Sigmoid colon (tissue), 7 donors: Measurements from ENCODE around the gene MYEOV. TPM values are rescaled to one million over a fixed set of nuclear protein-coding genes. Genes with fewer than 3 reads are reported as not detected.

Experiments used
- DNase-seq: peaks from one replicate; pipeline ENCODE4 v3.0.0-alpha.2; 2019
- H3K27ac ChIP-seq, 4 donors: fragments of 200-600 bp; sonication (generic); one replicate each; pipeline ENCODE4 v1.5.1; 2016 to 2019; ENCODE audit warnings: mild to moderate bottlenecking in 1 of 4
- H3K27me3 ChIP-seq, 3 donors: fragments of 200-600 bp; sonication (generic); one replicate each; pipeline ENCODE4 v1.5.1; 2019; ENCODE audit warnings: mild to moderate bottlenecking in 1 of 3
- H3K36me3 ChIP-seq, 4 donors: fragments of 200-600 bp; sonication (generic); one replicate each; pipeline ENCODE4 v1.5.1; 2016 to 2019
- H3K4me1 ChIP-seq, 4 donors: fragments of 200-600 bp; sonication (generic); one replicate each; pipeline ENCODE4 v1.5.1; 2017 to 2019
- H3K4me3 ChIP-seq, 4 donors: fragments of 200-600 bp; sonication (generic); one replicate each; pipeline ENCODE4 v1.5.1; 2017 to 2019; ENCODE audit warnings: mild to moderate bottlenecking in 2 of 4, moderate library complexity in 1 of 4
- H3K9me3 ChIP-seq, 4 donors: fragments of 200-600 bp in 3 of 4; sonication (generic) in 3 of 4; one replicate each; pipeline versions ENCODE4 v1.5.1 to v1.6.1; 2013 to 2019
- CTCF ChIP-seq, 4 experiments: fragments of 450-650 bp in 3 of 4; fragments of 200-600 bp in 1 of 4; IDR thresholded peaks; one replicate each; pipeline ENCODE4 v1.5.1; 2016 to 2019; ENCODE audit warnings: antibody characterized with exemption in 4 of 4, mild to moderate bottlenecking in 3 of 4, moderate library complexity in 2 of 4
- EP300 ChIP-seq, 4 donors: sonication (generic); formaldehyde crosslinking; IDR thresholded peaks; one replicate each; pipeline ENCODE4 v1.6.1; 2017; ENCODE audit warnings: antibody characterized with exemption in 4 of 4
- POLR2A ChIP-seq, 2 donors: fragments of 450-650 bp; IDR thresholded peaks; one replicate each; pipeline ENCODE4 v1.6.1; 2016; ENCODE audit warnings: antibody characterized with exemption in 2 of 2, mild to moderate bottlenecking in 2 of 2, moderate library complexity in 2 of 2
- POLR2AphosphoS5 ChIP-seq, 4 donors: sonication (generic); formaldehyde crosslinking; IDR thresholded peaks; one replicate each; pipeline ENCODE4 v1.6.1; 2017; ENCODE audit warnings: antibody characterized with exemption in 4 of 4
- whole genome bisulfite sequencing, 2 donors: extraction: QIAGEN DNeasy Blood & Tissue Kit; methylation state at CpG; one replicate each; pipeline ENCODE4 v1.1.7; 2013; 5-methylcytosine and 5-hydroxymethylcytosine counted together
- intact Hi-C: fragments of 100-400 bp; cut with DNase I; formaldehyde crosslinking; loops from one replicate; pipeline ENCODE4 v1.15.1; 2023
- polyA plus RNA-seq, 3 donors: library from polyadenylated mRNA; stranded (reverse); fragments of 200-250 nt; gene quantifications; one replicate each; pipeline ENCODE4 v1.2.3, GENCODE V29; 2013
- total RNA-seq, 4 donors: library from RNA; depleted of rRNA; stranded (reverse); fragments of >200 nt; gene quantifications; one replicate each; pipeline ENCODE4 v1.1.0, GENCODE V29; 2016
- donor health status: healthy with polysubstance abuse.
- donor health status: Bipolar disorder and iron deficiency.
- donor health status: healthy.

MYEOV gene
- total and polyA plus RNA-seq, 7 donors: 1.2 to 11.1 (median 10.1) TPM; not detected in 4

- TF ChIP-seq CTCF (IDR thresholded peaks at IDR 0.05): no peak
- TF ChIP-seq POLR2A (IDR thresholded peaks at IDR 0.05): no peak
- no peak for TF ChIP-seq EP300 (IDR thresholded peaks at IDR 0.05)
- no peak for TF ChIP-seq POLR2AphosphoS5 (IDR thresholded peaks at IDR 0.05)
- Histone ChIP-seq H3K9me3 (peaks cover 0 to 9% (median 0%) of the 10 kb centered on the region in 4 donors), H3K27ac (no peak overlapping the region), H3K36me3 (no peaks in the 10 kb centered on the region), H3K27me3 (peaks cover 0 to 13% (median 0%) of the 10 kb centered on the region in 3 donors), H3K4me3 (no peak overlapping the region), H3K4me1 (no peaks in the 10 kb centered on the region)
- WGBS, 2 donors: 81 to 85% methylated on average over 35 of the region's 35 CpGs
- intact Hi-C loops: no loop called here
- DNase-seq: peak; percentile 52
These were observed 44.4 kb upstream of the MYEOV start for GRCh38 chr11:69249311-69250185.

GRCh38 chr11:69250186-69251056 is 43.5 kb upstream of the MYEOV start:
- Histone ChIP-seq H3K27ac (no peak overlapping the region), H3K4me3 (no peak overlapping the region), H3K27me3 (peaks cover 0 to 13% (median 0%) of the 10 kb centered on the region in 3 donors), H3K4me1 (no peaks in the 10 kb centered on the region), H3K9me3 (peaks cover 0 to 9% (median 0%) of the 10 kb centered on the region in 4 donors), H3K36me3 (no peaks in the 10 kb centered on the region)
- peak; percentile 29 for DNase-seq
- TF ChIP-seq EP300 (IDR thresholded peaks at IDR 0.05) (no peak), POLR2AphosphoS5 (IDR thresholded peaks at IDR 0.05) (no peak), POLR2A (IDR thresholded peaks at IDR 0.05) (no peak), CTCF (IDR thresholded peaks at IDR 0.05) (no peak)
- intact Hi-C loops: no loop called here
- WGBS, 2 donors: 76 to 83% methylated on average over 16 of the region's 16 CpGs

GRCh38 chr11:69251057-69251393 is 42.9 kb upstream of the MYEOV start:
- TF ChIP-seq CTCF (IDR thresholded peaks at IDR 0.05) (no peak), POLR2AphosphoS5 (IDR thresholded peaks at IDR 0.05) (no peak), POLR2A (IDR thresholded peaks at IDR 0.05) (no peak), EP300 (IDR thresholded peaks at IDR 0.05) (no peak)
- WGBS, 2 donors: 92 to 93% methylated on average over 10 of the region's 10 CpGs
- Histone ChIP-seq H3K4me3 (no peak overlapping the region), H3K4me1 (no peaks in the 10 kb centered on the region), H3K27ac (no peak overlapping the region), H3K27me3 (peaks cover 0 to 13% (median 0%) of the 10 kb centered on the region in 3 donors), H3K9me3 (peaks cover 0 to 9% (median 0%) of the 10 kb centered on the region in 4 donors), H3K36me3 (no peaks in the 10 kb centered on the region)
- intact Hi-C loops: no loop called here
- DNase-seq: peak; percentile 29

- no peak for TF ChIP-seq CTCF (IDR thresholded peaks at IDR 0.05)
- no peak for TF ChIP-seq POLR2A (IDR thresholded peaks at IDR 0.05)
- TF ChIP-seq EP300 (IDR thresholded peaks at IDR 0.05): no peak
- TF ChIP-seq POLR2AphosphoS5 (IDR thresholded peaks at IDR 0.05): no peak
- H3K27ac ChIP-seq: no peak overlapping the region
- peaks cover 0 to 9% (median 0%) of the 10 kb centered on the region in 4 donors for H3K9me3 ChIP-seq
- WGBS, 2 donors: 56 to 77% methylated on average over 31 of the region's 31 CpGs
- no peaks in the 10 kb centered on the region for H3K36me3 ChIP-seq
- H3K27me3 ChIP-seq: peaks cover 0 to 13% (median 0%) of the 10 kb centered on the region in 3 donors
- H3K4me1 ChIP-seq: no peaks in the 10 kb centered on the region
- DNase-seq: peak; percentile 43
- H3K4me3 ChIP-seq: no peak overlapping the region
- intact Hi-C loops: no loop called here
These were observed 42.1 kb upstream of the MYEOV start for GRCh38 chr11:69251639-69252489.
